ENCODE data around the gene RDH12.

DNA sequence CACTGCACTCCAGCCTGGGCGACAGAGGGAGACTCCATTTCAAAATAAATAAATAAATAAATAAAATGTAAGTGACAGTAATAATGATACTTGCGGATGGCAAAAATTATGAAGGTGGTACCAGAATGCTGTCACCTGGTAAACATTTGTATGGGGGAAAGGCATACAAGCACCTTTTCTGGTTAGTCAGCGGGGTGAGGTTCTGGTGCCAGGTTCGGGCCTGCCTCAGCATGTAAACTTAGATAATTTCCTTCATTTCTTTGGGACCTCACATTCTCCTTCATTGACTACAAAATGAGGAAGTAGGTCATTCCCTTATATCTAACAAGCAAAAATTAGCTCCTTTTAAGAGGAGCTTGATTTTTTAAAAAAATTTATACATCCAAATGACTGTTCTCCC lies 38.1 kb upstream of the RDH12 start:
- TF ChIP-seq, protein P1, sequence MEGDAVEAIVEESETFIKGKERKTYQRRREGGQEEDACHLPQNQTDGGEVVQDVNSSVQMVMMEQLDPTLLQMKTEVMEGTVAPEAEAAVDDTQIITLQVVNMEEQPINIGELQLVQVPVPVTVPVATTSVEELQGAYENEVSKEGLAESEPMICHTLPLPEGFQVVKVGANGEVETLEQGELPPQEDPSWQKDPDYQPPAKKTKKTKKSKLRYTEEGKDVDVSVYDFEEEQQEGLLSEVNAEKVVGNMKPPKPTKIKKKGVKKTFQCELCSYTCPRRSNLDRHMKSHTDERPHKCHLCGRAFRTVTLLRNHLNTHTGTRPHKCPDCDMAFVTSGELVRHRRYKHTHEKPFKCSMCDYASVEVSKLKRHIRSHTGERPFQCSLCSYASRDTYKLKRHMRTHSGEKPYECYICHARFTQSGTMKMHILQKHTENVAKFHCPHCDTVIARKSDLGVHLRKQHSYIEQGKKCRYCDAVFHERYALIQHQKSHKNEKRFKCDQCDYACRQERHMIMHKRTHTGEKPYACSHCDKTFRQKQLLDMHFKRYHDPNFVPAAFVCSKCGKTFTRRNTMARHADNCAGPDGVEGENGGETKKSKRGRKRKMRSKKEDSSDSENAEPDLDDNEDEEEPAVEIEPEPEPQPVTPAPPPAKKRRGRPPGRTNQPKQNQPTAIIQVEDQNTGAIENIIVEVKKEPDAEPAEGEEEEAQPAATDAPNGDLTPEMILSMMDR (conservative IDR thresholded peaks at IDR 0.05 in 1 of 2, IDR thresholded peaks at IDR 0.05 in 1 of 2; ENCODE audit: extremely low read depth in 1 of 2, insufficient read depth in 1 of 2, low read depth in 1 of 2, low read length in 2 of 2) = no peak
- no peak for TF ChIP-seq EZH2 (IDR thresholded peaks at IDR 0.05; ENCODE audit: borderline replicate concordance, low read length)

Measured in mammary epithelial cell (primary cell).